Activated CD4-positive, alpha-beta T cell treated with anti-CD3 and anti-CD28 coated beads for 1 hour (primary cell): ENCODE measurements around the gene SLC2A1.

Experiments used
- DNase-seq: peaks from one replicate; pipeline ENCODE4 v3.0.0-alpha.2; 2020

Gene SLC2A1

DNA sequence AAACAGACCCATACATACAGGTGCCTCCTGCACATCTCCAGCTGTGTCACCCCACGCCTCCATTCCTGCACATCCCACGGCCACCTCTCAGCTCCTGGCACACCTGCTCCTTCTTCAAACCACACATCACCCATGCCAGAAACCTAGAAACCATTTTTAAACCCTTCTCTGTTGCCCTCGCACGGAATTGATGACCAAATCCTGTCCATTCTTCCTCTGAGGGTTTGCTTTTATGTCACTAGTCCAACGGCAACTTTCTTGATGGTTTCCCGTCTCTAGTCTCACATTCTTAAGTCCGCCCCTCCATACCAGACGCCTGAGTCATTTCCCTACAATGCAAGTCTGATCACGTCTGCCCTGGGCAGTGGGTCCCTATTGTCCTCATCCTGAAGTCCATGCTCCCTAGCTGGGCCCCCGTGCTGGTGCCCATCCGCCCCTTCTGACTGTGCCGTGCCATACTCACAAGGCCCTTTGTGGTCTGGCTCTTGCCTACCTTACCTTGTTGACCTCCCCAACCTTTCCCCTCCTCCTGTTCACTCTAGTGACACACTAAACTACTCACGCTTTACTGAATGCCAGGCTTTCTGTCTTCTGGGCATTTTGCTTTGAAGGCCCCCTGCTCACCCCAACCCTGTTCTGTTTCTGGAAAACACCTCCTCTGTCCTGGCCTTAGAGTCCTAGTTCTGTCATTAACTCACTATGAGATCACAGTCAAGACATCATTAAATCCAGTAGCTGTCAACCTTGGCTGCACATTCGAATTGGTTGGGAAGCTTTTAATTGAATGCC, 17.6 kb downstream of the SLC2A1 start:
- no peak for DNase-seq

DNA sequence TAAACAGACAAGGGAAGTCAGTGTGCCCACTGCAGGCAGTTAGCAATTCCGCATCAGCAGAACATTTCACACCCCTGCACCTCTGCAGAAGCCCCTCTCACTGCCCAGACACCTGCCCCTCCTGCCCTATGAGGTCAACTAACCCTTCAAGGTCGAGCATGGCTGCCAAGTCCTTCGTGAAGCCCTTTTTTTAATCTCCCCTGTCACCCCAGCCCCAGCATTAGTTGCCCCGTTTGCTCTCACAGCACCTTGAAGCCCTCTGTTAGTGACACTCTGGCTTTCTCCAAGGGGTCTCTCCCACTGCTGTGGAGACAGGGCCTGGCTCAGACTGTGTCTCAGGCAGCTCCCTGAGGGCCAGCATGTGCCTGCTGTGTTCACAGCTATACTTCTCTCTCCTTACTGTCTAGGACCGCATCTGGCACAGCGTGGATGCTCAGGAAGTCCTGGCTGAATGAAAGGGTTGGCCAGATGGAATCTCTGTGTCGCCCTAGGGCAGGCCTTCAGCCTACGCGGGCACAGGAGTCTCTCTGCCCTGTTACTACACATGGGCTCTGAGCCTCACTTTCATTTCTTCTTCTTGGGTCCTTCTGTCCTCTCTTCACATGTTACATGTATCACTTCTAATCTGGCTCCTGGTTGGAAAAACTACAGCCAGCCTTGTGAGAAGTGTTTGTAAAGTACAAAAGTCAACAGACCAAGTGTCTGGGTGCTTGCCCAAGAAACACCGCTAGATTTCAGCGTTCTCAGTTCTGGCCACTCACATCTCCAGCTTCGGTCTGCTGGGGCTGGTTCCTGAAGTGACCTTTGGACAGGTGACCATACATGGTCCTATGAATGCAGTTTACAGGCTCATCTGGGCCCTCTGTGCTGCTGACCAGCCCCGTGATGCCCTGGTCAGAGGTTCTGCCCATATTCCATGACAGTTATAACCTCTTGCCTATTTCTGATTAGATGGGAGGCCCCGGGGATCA, 19.7 kb downstream of the SLC2A1 start:
- no peak for DNase-seq

DNA sequence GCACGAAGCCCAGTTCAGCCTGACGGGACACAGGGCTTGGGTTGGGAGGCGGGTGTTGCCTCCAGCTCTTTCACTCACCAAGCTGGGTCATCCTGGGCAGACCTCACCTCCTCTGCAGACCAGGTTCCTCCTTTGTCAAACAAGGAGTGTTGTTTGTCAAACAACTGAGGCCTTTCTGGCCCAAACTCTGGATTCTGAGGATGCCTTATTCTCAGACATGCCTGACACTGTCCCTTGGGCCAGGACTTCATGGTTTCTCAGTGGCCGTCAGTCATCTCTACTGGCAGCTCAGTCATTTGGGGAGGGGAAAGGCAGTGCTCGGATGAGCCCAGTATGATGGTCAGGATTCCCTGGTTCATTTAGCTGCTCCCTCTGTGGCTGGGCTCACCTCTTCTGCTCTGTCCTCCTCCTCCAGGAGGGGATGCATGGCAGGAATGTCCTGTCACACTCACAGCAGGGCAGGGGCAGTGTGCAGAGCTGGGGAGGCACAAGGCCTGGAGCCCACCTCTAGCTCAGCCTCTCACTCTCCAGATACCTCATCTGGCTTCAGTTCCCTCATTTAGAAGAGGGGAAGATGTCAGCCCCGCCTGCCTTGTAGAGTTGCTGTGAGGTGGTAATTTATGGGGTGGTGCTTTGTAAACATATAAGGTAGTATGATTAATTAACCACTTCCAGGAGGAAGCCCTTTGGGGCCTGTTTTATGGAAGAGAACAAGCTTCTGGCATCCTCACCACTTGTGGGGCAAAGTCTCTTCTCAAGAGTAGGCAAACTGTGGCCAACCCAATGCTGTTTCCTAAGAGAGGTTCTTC, 20.6 kb downstream of the SLC2A1 start:
- no peak for DNase-seq

DNA sequence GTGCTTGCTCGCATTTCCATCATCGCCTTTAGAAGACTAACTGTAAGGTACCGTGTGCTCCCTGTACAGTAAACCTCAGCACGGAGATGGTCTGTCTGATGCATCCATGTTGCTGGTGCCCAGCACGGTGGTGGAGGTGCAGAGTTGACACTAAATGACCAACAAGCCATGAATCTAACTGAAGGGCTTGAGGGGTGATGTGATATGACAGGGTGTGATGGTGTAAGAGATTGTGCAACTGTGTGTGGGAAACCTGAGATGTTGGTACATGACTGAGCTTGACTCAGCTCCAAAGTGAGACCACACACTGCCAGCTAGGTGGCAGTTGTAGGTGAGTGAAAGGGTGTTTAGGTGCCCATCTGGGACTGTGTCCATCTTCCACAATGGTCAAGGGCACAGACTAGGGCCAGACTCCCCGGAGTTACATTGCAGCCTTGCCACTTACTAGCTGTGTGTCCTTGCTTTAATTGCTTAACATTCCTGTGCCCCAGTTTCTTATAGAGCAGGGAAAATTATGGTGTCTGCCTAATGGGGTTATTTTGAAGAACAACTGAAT, 21.4 kb downstream of the SLC2A1 start:
- DNase-seq: no peak

DNA sequence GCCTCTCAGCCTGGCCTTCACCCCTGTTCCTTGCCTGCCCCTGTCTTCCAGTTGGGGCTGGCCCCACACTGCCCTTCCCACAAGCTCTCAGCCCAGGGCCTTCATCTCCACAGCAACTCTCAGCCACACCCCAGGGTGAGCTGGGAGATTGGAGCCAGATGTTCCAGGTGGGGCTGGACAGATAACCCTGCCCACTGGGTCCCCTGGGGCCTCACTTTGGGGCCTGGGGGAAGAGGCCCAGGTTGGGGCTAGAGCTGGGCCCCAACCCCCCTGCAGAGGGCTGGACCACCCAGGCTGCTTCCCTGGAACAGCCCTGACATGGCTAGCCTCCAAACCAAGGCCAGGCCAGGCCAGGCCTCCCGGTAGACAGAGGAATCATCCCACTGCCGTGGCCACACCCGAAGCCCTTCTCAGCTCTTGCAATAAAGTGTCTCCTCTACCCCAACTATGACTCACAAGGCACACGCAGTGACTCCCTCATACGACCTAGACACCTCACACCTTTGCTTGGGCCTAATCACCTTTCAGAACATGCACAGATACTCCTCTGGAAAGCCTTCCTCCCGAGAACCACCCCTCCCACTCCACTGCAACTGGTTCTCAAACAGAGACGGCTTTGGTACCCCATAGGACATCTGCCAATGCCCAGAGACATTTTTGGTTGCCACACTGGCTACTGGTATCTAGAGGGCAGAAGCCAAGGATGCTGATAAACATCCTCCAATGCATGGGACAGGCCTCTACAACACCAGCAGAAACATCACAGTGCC, 22.2 kb downstream of the SLC2A1 start:
- no peak for DNase-seq

DNA sequence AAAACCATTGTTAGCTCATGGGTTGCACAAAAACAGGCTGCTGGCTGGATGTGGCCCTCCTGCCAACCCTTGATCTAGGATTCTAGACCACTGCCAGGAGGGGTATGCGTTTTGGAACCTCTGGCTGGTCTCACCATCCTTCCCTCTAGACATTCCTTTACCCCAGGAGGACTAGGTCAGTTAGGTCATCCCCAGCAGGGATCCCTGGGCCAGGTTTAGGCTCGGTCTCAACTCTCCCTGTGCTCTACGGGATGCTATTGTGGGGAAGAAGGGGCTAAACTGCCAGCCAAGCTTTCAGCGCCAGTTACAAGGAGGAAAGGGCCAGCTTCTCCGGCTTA, 22.7 kb downstream of the SLC2A1 start:
- no peak for DNase-seq

DNA sequence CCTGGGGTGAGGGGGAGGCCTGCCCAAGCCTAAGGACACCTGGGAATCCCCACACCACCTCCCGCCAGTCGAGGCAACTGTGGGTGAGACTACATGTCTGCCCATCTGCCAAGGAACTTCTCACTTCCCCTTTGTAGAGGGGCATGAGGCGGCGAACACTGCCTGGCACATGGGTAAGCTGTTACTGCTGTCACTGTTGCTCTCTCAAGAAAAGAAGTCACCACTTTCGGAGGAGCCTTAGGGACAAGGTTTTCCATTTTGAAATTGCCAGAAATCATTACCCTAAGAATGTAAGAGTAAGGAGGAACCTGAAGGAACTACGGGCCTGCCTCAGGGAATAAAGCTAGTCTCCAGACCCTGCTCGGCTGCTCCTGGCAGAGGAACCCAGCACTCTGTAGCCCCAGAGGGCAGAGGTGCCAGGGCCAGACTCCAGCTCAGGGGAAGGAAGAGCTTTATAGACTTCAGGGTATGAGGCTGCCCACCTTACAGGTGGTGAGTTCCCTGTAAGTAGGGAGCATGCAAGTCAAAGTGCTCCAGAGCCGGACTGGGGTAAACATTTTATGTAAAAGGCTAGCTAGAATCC, 23.3 kb downstream of the SLC2A1 start:
- no peak for DNase-seq

DNA sequence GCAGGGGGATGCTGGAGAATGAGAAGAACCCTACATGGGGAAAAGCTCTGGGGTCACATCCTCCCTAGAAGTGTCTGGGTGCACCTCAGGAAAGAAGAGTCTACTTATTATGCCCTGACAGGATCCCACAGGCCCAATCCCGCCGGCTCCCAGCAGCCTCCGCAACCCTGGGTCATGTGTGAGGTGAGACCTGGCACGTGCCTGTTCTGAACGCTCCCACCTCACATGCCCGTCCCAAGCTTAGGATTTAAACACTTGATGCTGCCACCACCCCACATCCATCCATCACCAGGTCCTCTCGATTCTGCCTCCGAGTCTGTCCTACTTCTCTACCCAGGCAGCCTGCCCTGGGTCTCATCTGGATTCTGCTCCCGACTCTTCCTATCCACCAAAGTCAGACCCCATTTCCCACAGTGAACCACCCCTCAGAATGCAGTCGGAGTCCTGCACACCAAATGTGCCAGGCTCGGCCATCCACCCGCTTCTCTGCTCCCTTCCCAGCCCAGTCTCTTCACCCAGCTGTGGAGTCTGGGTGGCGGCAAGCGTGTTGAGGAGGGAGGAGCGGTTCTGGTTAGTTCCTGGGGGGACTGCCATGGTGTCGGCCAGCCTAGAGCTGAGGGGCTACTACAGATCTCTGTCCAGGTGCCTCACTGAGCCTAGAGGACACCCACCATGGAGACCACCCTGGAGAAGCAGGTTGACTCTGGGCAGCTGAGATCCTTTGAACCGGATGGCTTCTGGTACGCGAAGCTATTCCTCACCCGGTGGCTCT, 23.9 kb downstream of the SLC2A1 start:
- DNase-seq: no peak

DNA sequence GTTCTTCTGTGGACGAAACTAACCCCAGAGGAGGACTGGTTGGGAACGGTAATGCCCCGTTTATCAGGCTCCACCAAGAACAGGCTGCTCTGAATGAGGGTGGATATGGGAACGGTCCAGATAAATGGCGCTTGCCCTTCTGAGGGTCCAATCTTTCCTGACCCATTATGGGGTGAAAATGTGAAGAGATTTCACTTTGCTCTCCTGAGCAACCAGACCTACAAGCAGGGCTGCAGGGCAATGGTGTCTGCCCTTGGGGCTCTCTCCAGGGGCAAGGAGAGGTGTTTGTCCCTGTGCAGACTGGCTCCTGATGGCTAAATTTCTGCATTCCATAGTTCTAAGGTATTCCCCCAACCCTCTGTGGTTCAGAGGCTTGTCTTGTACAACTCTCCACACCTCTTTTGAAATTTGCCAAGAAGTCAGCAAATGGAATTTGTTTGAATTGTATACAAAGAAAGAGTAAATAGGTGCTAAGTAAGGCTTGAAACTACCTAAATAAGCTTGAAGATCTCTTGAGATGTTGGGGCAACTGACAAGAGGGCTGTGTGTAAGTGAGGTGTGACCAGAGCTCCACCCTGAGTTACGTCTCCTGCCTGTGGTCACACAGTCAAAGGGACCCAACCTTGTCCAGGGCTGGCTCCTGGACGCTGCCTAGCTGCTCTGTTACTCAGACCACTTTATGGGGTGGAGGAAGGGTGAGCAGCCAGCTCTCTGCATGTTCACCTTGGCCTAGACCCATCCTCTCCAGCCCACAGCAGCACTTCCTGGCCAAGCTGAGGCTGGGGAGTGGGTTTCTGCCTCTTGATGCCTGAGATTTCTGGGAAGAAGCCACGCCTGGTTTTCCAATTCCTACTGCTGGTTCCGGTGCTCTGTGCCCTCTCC, 24.8 kb downstream of the SLC2A1 start:
- no peak for DNase-seq

DNA sequence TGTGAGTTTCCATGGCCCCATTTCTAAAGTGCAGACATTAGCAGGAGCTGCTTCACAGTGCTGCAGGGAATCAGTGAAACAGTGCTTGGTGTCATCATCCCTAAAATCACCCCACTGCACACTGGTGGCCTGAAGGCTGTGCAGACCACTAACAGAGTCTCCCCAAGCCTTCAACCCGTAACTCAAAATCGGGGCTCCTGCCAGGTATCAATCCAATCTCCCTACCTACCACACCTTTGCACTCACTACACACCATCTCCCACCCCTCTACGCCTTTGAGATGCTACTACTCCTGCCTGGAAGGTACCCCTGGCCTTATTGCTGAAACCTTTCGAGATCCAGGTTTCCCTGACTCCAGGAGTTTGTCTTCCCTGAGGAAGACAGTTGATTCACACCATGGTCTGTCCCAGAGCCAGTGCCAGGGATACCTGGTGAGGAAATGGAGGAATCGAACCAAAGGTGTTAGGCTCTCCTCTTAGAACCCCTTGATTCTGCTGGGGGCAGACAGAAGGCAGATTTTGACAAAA, 25.5 kb downstream of the SLC2A1 start:
- no peak for DNase-seq

DNA sequence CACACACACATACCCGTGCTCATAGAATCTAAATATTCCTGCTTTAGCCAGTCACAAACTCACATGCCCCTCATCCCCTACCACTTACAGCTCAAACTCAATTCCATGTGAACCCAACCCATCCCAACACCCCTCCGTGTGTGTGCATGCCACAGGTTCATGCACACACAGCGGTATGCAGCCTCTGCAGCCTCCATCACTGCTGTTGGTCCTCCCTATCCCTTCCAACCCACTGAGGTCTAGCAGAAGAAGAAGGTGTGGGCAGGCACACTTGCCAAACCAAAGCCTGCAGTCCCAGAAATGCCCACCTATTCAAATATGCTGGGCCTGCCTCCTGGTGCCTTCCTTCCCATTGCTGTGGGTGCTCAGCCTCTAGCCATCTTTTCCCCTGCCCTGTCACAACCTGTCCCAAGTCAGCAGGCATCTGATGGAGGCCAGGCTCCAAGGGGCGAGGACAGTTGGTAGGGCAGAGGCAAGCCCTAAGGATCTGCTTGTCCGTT, 26.2 kb downstream of the SLC2A1 start:
- no peak for DNase-seq

DNA sequence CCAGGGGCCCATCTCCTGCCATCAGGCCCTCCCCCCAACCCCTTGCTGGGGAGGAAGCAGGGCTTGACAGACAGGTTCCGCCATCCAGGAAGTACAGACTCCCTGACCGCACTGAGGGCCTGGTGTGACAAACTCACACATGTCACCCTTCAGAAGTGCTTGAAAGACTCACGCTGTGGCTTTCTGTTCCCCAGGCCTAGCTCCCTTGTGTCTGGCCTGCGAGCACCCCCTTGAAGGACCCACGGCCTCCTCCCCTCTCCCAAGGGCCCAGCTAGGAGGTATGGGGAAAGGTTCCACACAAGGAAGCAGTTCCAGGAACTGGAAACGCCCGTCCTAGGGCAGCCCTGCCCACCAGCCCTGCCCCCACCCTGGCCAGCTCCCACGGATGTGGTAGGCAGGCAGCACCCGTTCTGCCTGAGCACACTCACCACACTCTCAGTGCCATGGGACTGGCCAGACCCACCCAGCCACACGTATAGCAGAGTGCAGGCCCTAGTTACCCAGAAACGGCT, 26.7 kb downstream of the SLC2A1 start:
- peak; percentile 56 for DNase-seq

DNA sequence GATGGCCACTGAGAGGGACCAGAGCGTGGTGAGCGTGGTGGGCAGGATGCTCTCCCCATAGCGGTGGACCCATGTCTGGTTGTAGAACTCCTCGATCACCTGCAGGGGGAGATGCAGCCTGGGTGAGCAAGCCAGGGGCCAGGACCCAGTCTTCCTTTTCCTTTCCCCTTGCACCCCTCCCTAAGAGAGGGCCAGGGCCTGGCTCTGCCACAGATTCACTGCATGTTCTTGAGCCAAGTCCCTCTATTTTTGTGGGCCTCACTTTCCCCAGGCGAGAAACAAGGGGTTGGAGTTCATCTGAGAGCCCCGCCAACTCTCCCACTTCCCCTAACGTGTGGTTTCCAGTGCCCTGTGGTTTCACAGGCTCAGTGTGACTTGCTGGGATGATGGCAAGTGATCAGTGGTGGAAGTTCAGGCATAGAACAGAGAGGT, 27.5 kb downstream of the SLC2A1 start:
- DNase-seq: peak; percentile 40

DNA sequence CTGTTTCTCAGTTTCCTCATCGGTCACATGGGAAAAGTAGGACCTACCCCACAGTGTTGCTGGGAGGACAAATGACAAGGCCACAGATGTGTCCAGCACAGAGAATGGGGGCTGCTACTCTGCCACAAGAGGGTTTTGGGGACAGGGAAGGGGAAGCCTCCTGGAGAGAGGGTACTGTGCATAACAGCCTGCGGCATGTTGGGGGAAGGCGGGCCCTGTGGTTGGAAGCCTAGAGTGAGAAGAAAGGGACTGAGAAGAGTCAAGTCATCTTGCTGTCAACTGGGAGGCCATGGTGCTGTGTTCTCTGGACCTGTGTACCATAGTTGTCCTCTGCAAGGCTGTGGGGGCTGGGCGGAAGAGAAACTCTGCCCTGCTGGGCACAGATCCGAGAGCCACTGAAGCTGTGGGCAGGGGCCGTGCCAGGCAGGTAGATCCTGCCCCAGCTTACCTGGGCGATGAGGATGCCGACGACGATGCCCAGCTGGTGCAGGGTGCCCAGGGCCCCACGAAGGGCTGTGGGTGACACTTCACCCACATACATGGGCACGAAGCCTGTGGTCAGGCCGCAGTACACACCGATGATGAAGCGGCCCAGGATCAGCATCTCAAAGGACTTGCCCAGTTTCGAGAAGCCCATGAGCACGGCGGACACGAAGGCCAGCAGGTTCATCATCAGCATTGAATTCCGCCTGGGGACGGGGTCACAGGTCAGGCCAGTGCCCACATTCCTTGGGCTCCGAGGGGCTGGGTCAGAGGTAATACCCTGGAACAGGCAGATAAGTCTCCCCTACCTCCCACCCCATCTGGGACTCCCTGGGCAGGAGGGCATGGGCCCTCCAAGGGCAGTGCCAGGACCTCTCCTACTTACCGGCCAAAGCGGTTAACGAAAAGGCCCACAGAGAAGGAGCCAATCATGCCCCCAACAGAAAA, 28.2 kb downstream of the SLC2A1 start:
- no peak for DNase-seq

DNA sequence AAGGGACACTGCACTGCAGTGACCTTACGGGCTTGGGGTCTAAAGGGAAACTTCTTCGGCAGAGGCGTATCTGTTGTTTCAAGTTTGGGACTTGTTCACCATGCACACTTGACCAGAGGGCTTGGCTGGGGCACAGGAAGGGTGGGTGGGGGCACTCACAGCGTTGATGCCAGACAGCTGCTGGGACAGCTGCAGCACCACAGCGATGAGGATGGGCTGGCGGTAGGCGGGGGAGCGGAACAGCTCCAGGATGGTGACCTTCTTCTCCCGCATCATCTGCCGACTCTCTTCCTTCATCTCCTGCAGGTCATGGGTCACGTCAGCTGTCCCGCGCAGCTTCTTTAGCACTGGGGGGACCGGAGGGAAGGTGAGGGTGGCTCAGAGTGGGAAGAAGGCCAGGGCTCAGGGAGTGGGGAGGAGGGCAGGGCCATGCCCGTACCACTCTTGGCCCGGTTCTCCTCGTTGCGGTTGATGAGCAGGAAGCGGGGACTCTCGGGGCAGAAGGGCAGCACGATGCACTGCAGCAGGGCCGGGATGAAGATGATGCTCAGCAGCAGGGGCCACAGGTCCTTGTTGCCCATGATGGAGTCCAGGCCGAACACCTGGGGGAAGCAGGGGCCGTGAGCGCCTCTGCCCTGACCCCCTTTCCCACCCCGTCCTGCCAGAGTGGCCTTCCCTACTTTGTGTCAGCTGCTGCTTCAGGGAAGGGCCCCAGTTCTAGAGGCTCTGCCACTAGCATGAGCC, 29.1 kb downstream of the SLC2A1 start:
- no peak for DNase-seq

DNA sequence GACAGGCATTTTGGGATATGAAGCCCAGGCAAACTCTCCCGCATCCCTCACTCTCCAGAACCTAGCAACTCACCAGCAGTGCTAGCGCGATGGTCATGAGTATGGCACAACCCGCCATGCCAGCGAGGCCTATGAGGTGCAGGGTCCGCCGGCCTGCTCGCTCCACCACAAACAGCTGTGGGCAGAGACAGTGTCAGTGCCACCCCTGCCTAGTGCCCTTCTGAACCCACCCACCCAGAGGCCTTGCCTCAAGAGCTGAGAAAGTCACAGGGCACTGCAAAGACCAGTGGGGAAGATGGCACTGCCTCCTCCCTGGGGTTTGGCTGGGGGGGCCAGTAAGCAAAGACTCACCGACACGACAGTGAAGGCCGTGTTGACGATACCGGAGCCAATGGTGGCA, 29.8 kb downstream of the SLC2A1 start:
- no peak for DNase-seq

DNA sequence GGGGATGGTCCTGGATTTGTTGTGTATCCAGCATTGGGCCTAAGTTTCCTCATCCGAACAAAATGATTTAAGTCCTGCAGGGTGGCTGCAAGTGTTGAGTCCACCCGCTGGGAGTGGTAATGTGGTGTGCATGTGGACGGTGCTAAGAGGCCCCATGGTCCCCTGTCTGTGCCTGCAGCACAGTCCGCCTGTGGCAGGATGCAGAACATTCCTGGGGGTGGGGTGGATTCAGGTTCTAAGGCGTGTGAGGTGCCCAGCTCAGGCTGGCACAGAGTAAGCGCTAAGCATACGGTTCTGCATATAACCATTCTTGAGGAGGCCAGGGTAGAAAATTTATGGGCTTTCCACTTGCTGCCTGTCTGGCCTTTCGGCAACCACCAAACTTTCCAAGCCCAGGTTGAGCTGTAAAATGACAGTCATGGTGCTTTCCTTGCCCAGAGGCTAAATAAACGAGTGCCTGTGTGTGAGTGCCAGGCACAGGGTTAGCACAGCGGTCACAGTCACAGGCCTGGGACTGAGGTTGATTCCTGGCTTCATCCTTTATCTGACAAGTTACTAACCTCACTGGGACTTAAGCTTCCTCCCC, 30.7 kb downstream of the SLC2A1 start:
- no peak for DNase-seq
